PFSK-1 (cell line): Measurements from ENCODE around the gene PYM1.

Experiments used
- FOXP2 ChIP-seq: optimal IDR thresholded peaks from 2 replicates; pipeline ENCODE3; 2011; ENCODE audit warnings: borderline replicate concordance, control low read depth, inconsistent platforms; ENCODE audit not compliant: insufficient read depth; ENCODE audit errors: extremely low read length, extremely low read depth
- POLR2AphosphoS5 ChIP-seq: IDR thresholded peaks from 2 replicates; pipeline ENCODE4 v1.6.1; 2012; ENCODE audit warnings: low read depth, mild to moderate bottlenecking, control low read depth, low read length, moderate library complexity
- REST ChIP-seq, 2 experiments: IDR thresholded peaks; 2 replicates each; pipeline versions ENCODE4 v1.6.1 to v1.8.0; 2011 to 2012; ENCODE audit warnings: low read depth in 2 of 2, low read length in 2 of 2, control low read depth in 1 of 2, inconsistent platforms in 1 of 2, mild to moderate bottlenecking in 1 of 2, moderate library complexity in 1 of 2; ENCODE audit not compliant: insufficient read depth in 1 of 2
- SIN3A ChIP-seq: IDR thresholded peaks from 2 replicates; pipeline ENCODE4 v1.6.1; 2012; ENCODE audit warnings: mild to moderate bottlenecking, low read length, moderate library complexity, borderline replicate concordance; ENCODE audit not compliant: insufficient read depth
- TAF1 ChIP-seq: IDR thresholded peaks from 2 replicates; pipeline ENCODE4 v1.6.1; 2012; ENCODE audit warnings: low read length, control low read depth, borderline replicate concordance; ENCODE audit not compliant: insufficient read depth

PYM1 gene

GRCh38 chr12:55877824-55878223 is 49.9 kb downstream of the PYM1 start:
- TF ChIP-seq TAF1, result no peak
- no peak for TF ChIP-seq POLR2AphosphoS5

- TF ChIP-seq POLR2AphosphoS5, result no peak
- no peak for TF ChIP-seq SIN3A
- TF ChIP-seq TAF1, result no peak
- TF ChIP-seq FOXP2, result no peak
- TF ChIP-seq REST (IDR thresholded peaks at IDR 0.05; ENCODE audit: insufficient read depth in 1 of 2, low read depth in 2 of 2, low read length in 2 of 2), result no peak
These were observed 51.8 kb downstream of the PYM1 start for GRCh38 chr12:55875704-55876467.

- no peak for TF ChIP-seq SIN3A
- no peak for TF ChIP-seq TAF1
- TF ChIP-seq FOXP2, result no peak
- no peak for TF ChIP-seq POLR2AphosphoS5
- no peak for TF ChIP-seq REST (IDR thresholded peaks at IDR 0.05; ENCODE audit: insufficient read depth in 1 of 2, low read depth in 2 of 2, low read length in 2 of 2)
These were observed 53.3 kb downstream of the PYM1 start for GRCh38 chr12:55874443-55874842.

GRCh38 chr12:55865327-55865726 is 62.4 kb downstream of the PYM1 start:
- TF ChIP-seq REST (IDR thresholded peaks at IDR 0.05; ENCODE audit: insufficient read depth in 1 of 2, low read depth in 2 of 2, low read length in 2 of 2) (no peak), SIN3A (no peak), FOXP2 (no peak), POLR2AphosphoS5 (no peak), TAF1 (no peak)

- TF ChIP-seq POLR2AphosphoS5, result no peak
- no peak for TF ChIP-seq FOXP2
- TF ChIP-seq SIN3A, result no peak
- no peak for TF ChIP-seq REST (IDR thresholded peaks at IDR 0.05; ENCODE audit: insufficient read depth in 1 of 2, low read depth in 2 of 2, low read length in 2 of 2)
- TF ChIP-seq TAF1, result no peak
These were observed 65.4 kb downstream of the PYM1 start for GRCh38 chr12:55862286-55862685.
